Endothelial cell of umbilical vein (primary cell): ENCODE measurements around the gene PTX3. TPM values are rescaled to one million over a fixed set of nuclear protein-coding genes. Genes with fewer than 3 reads are reported as not detected.

ENCODE experiments used
- BruUV-seq: library from RNA; stranded (reverse); fragments of 400-500 nt; replicated peaks from 2 replicates; lab custom pipeline; 2021; lab: Mats Ljungman, UMichigan
- CTCF ChIA-PET: fragments of 300-600, 350-600 bp; sonication (Branson Sonifier 250); formaldehyde crosslinking; loops from one replicate; lab custom pipeline; 2021; ENCODE audit warnings: antibody characterized with exemption, inconsistent platforms; lab: Charles Lee
- POLR2A ChIA-PET: fragments of 300-600, 350-600 bp; sonication (Branson Sonifier 250); formaldehyde crosslinking; loops from one replicate; lab custom pipeline; 2021; ENCODE audit warnings: antibody characterized with exemption, inconsistent platforms; lab: Charles Lee
- DNase-seq: peaks from one replicate; pipeline ENCODE4 v3.0.0-alpha.2; 2011; ENCODE audit warnings: low read depth, low spot score
- FAIRE-seq: peaks from 2 replicates; lab custom pipeline; 2011; peaks lifted over from hg19 to GRCh38; lab: Jason Lieb, UNC
- H2AFZ ChIP-seq: 2 replicates; pipeline ENCODE4 v1.6.0; 2012; ENCODE audit warnings: low read depth, low read length, control low read depth, inconsistent platforms
- H3K27ac ChIP-seq: 2 replicates; pipeline ENCODE4 v1.5.1; 2011; ENCODE audit warnings: low read depth, mild to moderate bottlenecking, control low read depth, low read length, moderate library complexity; ENCODE audit not compliant: insufficient read depth
- H3K27me3 ChIP-seq, 2 experiments: 2 replicates each; pipeline versions ENCODE4 v1.6.0 to v1.6.1; 2011; ENCODE audit warnings: low read length in 2 of 2, mixed read lengths in 1 of 2; ENCODE audit not compliant: control insufficient read depth in 2 of 2, insufficient read depth in 2 of 2
- H3K36me3 ChIP-seq, 2 experiments: 2 replicates in 1 of 2; 3 replicates in 1 of 2; pipeline ENCODE4 v1.5.1; 2011; ENCODE audit warnings: low read length in 2 of 2, mild to moderate bottlenecking in 1 of 2, moderate library complexity in 1 of 2; ENCODE audit not compliant: control insufficient read depth in 2 of 2, insufficient read depth in 2 of 2; ENCODE audit errors: extremely low read depth in 1 of 2
- H3K4me1 ChIP-seq: 3 replicates; pipeline ENCODE4 v1.5.1; 2011; ENCODE audit warnings: mild to moderate bottlenecking, low read length; ENCODE audit not compliant: control insufficient read depth, insufficient read depth; ENCODE audit errors: extremely low read depth
- H3K4me2 ChIP-seq: 2 replicates; pipeline ENCODE4 v1.6.1; 2011; ENCODE audit warnings: low read length, control low read depth, mixed read lengths; ENCODE audit not compliant: insufficient read depth
- H3K4me3 ChIP-seq, 3 experiments: fragments of 200-600 bp in 1 of 3; sonication (generic), shearing (Covaris generic) in 1 of 3; replicated peaks in 1 of 3; 2 replicates each; pipeline ENCODE4 v1.5.1; 2011 to 2016; ENCODE audit warnings: control low read depth in 3 of 3, low read length in 3 of 3, mild to moderate bottlenecking in 2 of 3, inconsistent platforms in 1 of 3, low read depth in 1 of 3, moderate library complexity in 1 of 3; ENCODE audit not compliant: insufficient read depth in 1 of 3
- H3K79me2 ChIP-seq: 2 replicates; pipeline ENCODE4 v1.6.0; 2012; ENCODE audit warnings: low read length, inconsistent platforms; ENCODE audit not compliant: control insufficient read depth, insufficient read depth
- H3K9ac ChIP-seq: replicated peaks from 2 replicates; pipeline ENCODE3; 2011; ENCODE audit warnings: low read length, control low read depth; ENCODE audit not compliant: insufficient read depth; ENCODE audit errors: extremely low read depth
- H3K9me1 ChIP-seq: replicated peaks from 3 replicates; pipeline ENCODE4 v1.6.0; 2011; ENCODE audit warnings: mild to moderate bottlenecking, low read length; ENCODE audit not compliant: control insufficient read depth, insufficient read depth; ENCODE audit errors: extremely low read depth
- H3K9me3 ChIP-seq: replicated peaks from 2 replicates; pipeline ENCODE4 v1.5.1; 2012; ENCODE audit warnings: low read length, inconsistent platforms; ENCODE audit not compliant: control insufficient read depth, insufficient read depth
- H4K20me1 ChIP-seq: replicated peaks from 2 replicates; pipeline ENCODE3; 2011; ENCODE audit warnings: mild to moderate bottlenecking, low read length; ENCODE audit not compliant: control insufficient read depth, insufficient read depth; ENCODE audit errors: extremely low read depth
- EZH2 ChIP-seq: IDR thresholded peaks from 2 replicates; pipeline ENCODE4 v1.6.1; 2012; ENCODE audit warnings: borderline replicate concordance, low read depth, mild to moderate bottlenecking, moderate library complexity, low read length, inconsistent platforms; ENCODE audit not compliant: severe bottlenecking
- FOS ChIP-seq: IDR thresholded peaks from 2 replicates; pipeline ENCODE4 v1.6.1; 2011; ENCODE audit warnings: mild to moderate bottlenecking, low read length, moderate library complexity, borderline replicate concordance; ENCODE audit not compliant: insufficient read depth
- GATA2 ChIP-seq: IDR thresholded peaks from 2 replicates; pipeline ENCODE4 v1.7.0; 2011; ENCODE audit warnings: low read depth, mild to moderate bottlenecking, moderate library complexity, mixed read lengths, low read length; ENCODE audit not compliant: insufficient read length, insufficient read depth
- JUN ChIP-seq: IDR thresholded peaks from 2 replicates; pipeline ENCODE4 v1.6.1; 2011; ENCODE audit warnings: borderline replicate concordance, low read depth; ENCODE audit not compliant: insufficient read length, insufficient read depth
- MYC ChIP-seq: IDR thresholded peaks from one replicate; pipeline ENCODE4 v1.6.1; 2011; ENCODE audit warnings: mild to moderate bottlenecking, low read depth, low read length
- POLR2A ChIP-seq: IDR thresholded peaks from 2 replicates; pipeline ENCODE4 v1.6.1; 2012; ENCODE audit warnings: low read depth, mild to moderate bottlenecking, control low read depth, low read length
- POLR2AphosphoS5 ChIP-seq: IDR thresholded peaks from 2 replicates; pipeline ENCODE4 v1.6.1; 2012; ENCODE audit warnings: low read depth, mild to moderate bottlenecking, control low read depth, low read length, moderate library complexity; ENCODE audit not compliant: insufficient read depth
- dilution Hi-C: fragments of 300-500 bp; cut with MboI; formaldehyde crosslinking; loops from one replicate; pipeline ENCODE4 v1.15.0; 2019; ENCODE audit warnings: low sequenced_read_pairs; ENCODE audit not compliant: extremely low pct_ligation_motif_present
- intact Hi-C: fragments of 100-400 bp; cut with micrococcal nuclease; formaldehyde crosslinking; loops from one replicate; pipeline ENCODE4 v1.10.0; 2022
- polyA plus RNA-seq, 4 experiments: library from polyadenylated mRNA; depleted of rRNA in 3 of 4; stranded (reverse) in 3 of 4; unstranded in 1 of 4; fragments of >200 nt; gene quantifications; 2 replicates each; pipeline versions ENCODE4 v1.2.1 to v1.2.3, GENCODE V29; 2011 to 2012; ENCODE audit warnings: missing spikeins in 1 of 4
- total RNA-seq: library from RNA; stranded (reverse); gene quantifications from 2 replicates; pipeline ENCODE4 v1.2.3, GENCODE V29; 2021
- TF ChIP-seq, protein P1 (sequence below): IDR thresholded peaks from 2 replicates; pipeline ENCODE4 v1.6.1; 2011; ENCODE audit not compliant: insufficient read depth, insufficient read length

Gene PTX3
- total and polyA plus RNA-seq, 2 donors (not counting 3 experiments of a cell fraction or from before 2014, with no cell fraction given) = 122 to 172 TPM

DNA sequence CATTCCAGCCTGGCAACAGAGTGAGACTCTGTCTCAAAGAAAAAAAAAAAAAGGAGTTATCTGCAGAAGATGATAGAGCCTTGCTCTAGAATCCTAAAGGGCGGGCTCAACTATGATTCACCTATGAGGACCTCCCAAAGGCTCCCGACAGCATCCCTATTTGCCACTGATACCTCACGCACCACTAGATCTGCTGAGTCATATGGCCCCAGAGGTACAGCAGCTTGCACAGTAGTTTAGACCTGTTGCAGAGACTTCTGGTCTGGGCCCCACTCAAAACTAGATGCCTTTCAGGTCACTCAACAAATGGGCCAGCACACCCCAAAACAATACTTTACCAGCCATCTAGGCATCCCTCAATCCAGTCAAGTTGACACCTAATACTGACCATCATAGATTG, 38.1 kb upstream of the PTX3 start:
- H3K9ac ChIP-seq = no peak overlapping the region
- no peak overlapping the region for H3K27ac ChIP-seq
- no peak for DNase-seq
- H4K20me1 ChIP-seq = no peaks in the 10 kb centered on the region
- H3K36me3 ChIP-seq = no peaks in the 10 kb centered on the region
- H3K4me2 ChIP-seq = no peak overlapping the region
- no peaks in the 10 kb centered on the region for H3K27me3 ChIP-seq
- no peak overlapping the region for H3K4me3 ChIP-seq
- no peaks in the 10 kb centered on the region for H3K9me3 ChIP-seq
- TF ChIP-seq JUN (no peak), GATA2 (no peak), EZH2 (no peak), FOS (no peak), POLR2A (no peak)
- TF ChIP-seq, protein P1, sequence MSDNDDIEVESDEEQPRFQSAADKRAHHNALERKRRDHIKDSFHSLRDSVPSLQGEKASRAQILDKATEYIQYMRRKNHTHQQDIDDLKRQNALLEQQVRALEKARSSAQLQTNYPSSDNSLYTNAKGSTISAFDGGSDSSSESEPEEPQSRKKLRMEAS = no peak
- H3K9me1 ChIP-seq = no peaks in the 10 kb centered on the region
- BruUV-seq = no TSS peak
- H2AFZ ChIP-seq = no peak overlapping the region
- ChIA-PET CTCF (interaction anchor here (1.1 to 3.6 kb wide), 3 partner anchors 10 to 19 kb away, joined by 3 to 13 read pairs (median 4); no protein-coding TSS in a partner anchor), POLR2A (no interaction called here)
- no peaks in the 10 kb centered on the region for H3K79me2 ChIP-seq
- dilution Hi-C loops (no loop called here), intact Hi-C loops (no loop called here)
- FAIRE-seq = no peak
- no peaks in the 10 kb centered on the region for H3K4me1 ChIP-seq

DNA sequence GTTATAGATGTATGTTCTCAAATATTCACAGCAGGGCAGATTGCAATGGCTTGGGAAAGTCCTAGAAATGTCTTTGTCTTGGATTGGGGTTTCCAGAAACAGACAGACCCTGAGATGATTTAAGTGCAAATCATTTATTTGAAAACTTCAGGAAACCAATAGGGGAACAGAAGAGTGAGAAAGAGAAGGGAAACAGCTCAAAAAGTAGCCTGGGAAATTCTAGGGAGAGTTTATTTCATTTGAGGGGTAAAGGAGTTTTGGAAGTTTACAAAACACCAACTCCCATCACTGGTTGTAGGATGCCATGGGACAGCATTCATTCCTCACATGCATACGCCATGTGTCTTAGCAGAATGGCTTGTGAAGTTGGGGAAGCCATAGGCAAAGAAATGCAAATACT, 32.3 kb upstream of the PTX3 start:
- BruUV-seq = no TSS peak
- TF ChIP-seq POLR2AphosphoS5 (no peak), POLR2A (no peak), MYC (no peak), GATA2 (no peak)
- Histone ChIP-seq H3K9me3 (no peaks in the 10 kb centered on the region), H3K27me3 (no peaks in the 10 kb centered on the region), H3K4me3 (no peak overlapping the region), H4K20me1 (no peaks in the 10 kb centered on the region), H3K4me2 (no peak overlapping the region), H3K79me2 (no peaks in the 10 kb centered on the region), H2AFZ (no peak overlapping the region), H3K9me1 (no peaks in the 10 kb centered on the region), H3K27ac (no peak overlapping the region), H3K36me3 (peaks cover 0 to 3% of the 10 kb centered on the region in 2 experiments), H3K4me1 (peaks cover 24% of the 10 kb centered on the region), H3K9ac (no peak overlapping the region)
- ChIA-PET CTCF (no interaction called here), POLR2A (no interaction called here)
- dilution Hi-C loops (no loop called here), intact Hi-C loops (no loop called here)
- FAIRE-seq (no peak), DNase-seq (no peak)
